GM19452 (cell line): ENCODE measurements around the gene DNAJC7.
"Not testable (repeated sequence)": the region's sequence is repeated elsewhere in the genome, so short reads cannot be mapped to it uniquely, and the experiment has no call there.

ENCODE experiments used
- ATAC-seq: cut with Tn5 transposase; IDR thresholded peaks from one replicate; pipeline ENCODE4 v1.9.1; 2021; ENCODE audit not compliant: unreplicated experiment

The DNAJC7 gene

DNA sequence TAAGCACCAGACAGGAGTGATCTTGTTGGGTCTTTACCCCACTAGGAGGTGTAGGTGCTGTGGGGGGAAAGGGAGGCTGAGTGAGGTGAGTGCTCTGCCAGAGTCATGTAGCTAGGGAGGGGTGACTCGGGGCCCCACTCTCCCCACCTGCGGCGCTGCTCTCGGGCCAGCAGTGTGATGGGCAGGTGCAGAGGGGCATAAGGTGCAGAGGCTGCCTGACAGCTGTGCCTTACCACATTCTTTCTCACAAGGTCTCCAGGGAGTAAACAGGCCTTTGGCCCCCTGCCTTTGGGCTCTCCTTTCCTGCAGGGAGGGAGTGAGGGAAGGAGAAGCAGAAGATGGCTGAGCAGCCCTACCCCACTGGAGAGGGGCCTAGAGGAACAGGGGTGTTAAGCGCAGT is 55.1 kb downstream of the DNAJC7 start:
- ATAC-seq = no peak

DNA sequence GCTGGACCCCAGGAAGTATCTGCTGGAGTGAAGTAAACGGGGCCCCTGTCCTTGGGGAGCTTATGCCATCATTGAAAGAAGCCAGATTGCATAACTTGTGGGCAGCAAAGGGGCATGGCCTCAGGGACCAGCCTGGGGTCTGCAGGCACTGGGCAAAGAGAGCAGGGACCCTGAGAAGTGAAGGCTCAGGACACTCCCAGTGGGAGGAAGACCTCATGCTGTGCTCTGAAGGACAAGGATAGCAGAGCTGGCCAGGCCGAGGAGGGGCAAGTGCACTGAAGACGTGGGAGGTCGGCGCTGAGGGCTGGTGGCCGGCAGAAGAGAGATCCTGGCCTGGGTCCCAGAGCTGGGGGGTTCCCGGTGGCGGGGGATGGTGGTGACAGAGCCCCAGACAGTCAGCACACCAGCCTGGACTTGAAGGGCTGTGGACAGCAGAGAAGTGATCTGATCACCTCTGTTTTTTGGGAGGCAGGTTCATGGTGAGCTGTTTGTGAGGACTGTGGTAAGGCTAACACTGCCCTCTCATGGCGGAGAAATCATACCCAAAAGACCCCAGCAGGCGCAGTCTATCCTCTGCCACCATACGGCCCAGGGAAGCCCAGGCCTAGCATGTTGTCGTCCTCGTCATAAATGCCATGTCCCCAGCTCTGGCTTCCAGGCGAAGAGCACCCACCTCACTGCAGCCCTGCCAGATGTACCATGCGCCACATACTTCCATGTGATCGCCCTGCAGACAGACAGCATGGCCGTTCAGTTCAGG is 57.7 kb downstream of the DNAJC7 start:
- ATAC-seq = no peak

DNA sequence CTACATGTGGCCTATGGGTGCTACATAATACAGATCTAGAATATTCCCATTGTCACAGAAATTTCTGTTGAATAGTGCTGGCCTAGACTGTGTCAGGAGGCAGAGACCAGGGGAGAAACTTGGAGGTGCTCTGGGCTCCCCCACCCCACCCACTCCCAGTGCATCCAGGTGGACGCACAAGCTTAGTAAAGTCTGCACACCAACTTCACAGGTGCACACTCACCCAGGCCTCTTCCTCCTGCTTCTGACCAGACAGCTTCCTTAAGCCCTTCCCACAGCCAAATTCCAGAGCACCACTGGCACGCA is 58.3 kb downstream of the DNAJC7 start:
- ATAC-seq = no peak

DNA sequence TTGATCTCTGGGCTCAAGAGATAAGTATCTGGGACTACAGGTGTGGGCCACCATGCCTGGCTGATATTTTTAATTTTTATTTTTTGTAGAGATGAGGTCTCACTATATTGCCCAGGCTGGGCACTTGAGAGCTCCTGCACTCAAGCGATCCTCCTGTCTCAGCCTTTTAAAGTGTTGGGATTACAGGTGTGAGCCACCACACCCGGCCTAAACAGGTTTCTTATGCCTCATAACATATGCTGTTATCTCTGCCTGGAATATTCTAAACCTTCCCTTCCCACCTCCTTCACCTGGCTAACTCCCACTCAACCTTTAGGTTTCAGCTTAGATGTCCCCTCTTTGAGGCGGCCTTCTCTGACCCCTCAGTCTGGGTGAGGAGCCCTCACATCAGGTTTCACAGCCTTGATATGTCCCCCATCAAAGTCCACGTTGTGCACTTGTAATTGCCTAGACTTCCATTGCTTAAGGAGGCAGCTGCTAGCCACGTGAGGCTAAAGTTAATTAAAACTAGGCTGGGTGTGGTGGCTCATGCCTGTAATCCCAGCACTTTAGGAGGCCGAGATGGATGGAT is 59.3 kb downstream of the DNAJC7 start:
- ATAC-seq = no peak

DNA sequence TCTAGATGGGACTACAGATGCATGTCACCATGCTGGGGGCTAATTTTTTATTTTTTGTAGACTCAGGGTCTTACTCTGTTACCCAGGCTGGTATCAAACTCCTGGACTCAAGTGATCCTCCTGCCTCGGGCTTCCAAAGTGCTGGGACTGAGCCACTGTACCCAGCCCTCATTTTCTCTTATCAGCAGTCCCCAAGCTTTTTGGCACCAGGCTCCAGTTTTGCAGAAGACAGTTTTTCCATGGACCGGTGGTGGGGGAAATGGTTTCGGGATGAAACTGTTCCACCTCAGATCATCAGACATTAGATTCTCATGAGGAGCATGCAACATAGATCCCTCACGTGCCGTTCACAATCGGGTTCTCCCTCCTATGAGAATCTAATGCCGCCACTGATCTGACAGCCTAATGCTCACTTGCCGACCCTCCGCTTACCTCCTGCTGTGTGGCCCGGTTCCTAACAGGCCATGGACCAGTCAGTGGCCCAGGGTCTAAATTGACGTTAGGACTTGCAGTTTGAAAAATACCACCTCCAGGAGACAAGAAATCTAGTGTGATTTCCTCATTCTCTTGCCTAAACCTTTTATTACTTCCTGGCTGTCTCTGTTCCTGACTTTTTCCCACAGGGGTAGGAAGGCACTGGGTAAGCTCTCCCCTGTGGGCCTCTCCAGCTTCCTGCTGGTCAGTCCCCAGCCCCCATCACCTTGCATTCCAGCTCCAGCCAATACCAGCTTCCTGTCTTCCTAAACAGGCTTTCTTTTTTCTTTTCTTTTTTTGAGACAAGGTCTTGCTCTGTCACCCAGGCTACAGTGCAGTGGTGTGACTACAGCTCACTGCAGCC is 60.0 kb downstream of the DNAJC7 start:
- ATAC-seq = no peak

DNA sequence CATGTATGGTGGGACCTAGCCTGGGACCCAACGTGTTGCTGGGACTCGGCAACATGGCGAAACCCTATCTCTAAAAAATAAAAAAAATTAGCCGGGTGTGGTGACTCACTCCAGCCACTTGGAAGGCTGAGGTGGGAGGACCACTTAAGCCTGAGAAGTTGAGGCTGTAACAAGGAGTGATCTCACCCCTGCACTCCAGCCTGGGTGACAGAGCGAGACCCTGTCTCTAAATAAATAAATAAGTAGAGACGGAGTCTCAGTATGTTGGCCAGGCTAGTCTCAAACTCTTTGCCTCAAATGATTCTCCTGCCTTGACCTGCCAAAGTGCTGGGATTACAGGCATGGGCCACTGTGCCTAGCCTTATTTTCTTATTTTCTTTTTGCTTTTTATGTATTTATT is 60.7 kb downstream of the DNAJC7 start:
- ATAC-seq = no peak

DNA sequence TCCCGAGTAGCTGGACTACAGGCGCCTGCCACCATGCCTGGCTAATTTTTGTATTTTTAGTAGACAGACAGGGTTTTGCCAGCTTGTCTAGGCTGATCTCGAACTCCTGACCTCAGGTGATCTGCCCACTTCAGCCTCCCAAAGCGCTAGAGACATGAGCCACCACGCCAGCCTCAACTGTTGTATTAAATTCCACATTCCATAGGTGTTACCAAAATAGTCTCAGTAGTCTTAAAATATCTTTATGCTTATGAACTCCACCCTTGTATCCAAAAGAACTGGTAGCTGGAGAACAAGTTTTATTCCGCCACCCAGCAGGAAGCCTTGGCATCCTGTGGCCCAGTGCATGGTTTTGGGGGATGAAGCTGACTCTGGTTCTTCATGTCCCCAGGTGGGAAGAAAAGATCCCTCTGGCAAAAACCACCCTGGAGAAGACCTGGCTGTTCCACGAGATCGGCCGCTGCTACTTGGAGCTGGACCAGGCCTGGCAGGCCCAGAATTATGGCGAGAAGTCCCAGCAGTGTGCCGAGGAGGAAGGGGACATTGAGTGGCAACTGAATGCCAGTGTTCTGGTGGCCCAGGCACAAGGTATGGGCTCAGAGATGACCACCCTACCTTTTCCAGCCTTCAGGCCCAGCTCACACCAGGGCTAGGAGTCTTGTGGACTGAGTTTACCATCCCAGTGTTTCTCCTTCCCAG is 68.3 kb downstream of the DNAJC7 start:
- no peak for ATAC-seq

DNA sequence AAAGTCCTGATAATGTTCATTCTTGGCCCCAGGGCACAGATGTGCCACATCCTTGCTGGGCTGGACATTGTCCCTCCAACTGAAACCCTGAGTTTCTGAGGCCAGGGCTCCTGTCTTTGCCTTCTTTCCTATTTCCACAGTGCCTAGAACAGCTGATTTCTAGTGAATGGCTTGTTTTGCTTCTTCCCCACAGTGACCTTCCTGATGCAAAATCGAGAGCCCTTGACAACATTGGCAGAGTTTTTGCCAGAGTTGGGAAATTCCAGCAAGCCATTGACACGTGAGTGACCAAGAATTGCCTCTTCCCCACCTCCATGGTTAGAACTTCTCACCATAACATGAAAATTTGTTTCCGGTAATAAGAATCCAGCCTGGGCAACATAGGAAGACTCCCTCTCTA is 72.3 kb downstream of the DNAJC7 start:
- no peak for ATAC-seq

DNA sequence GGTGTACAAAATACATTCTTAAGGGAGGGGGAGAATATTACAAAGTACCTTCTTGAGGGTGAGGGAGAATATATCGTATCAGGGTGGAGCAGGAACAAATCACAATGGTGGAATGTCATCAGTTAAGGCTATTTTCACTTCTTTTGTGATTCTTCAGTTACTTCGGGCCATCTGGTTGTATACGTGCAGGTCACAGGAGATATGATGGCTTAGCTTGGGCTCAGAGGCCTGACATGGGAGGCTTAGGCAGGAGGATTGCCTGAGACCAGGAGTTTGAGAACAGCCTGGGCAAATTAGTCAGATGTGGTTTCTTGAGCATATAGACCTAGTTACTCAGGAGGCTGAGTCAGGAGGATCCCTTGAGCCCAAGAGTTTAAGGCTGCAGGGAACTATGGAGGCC is 73.7 kb downstream of the DNAJC7 start:
- ATAC-seq = no peak

DNA sequence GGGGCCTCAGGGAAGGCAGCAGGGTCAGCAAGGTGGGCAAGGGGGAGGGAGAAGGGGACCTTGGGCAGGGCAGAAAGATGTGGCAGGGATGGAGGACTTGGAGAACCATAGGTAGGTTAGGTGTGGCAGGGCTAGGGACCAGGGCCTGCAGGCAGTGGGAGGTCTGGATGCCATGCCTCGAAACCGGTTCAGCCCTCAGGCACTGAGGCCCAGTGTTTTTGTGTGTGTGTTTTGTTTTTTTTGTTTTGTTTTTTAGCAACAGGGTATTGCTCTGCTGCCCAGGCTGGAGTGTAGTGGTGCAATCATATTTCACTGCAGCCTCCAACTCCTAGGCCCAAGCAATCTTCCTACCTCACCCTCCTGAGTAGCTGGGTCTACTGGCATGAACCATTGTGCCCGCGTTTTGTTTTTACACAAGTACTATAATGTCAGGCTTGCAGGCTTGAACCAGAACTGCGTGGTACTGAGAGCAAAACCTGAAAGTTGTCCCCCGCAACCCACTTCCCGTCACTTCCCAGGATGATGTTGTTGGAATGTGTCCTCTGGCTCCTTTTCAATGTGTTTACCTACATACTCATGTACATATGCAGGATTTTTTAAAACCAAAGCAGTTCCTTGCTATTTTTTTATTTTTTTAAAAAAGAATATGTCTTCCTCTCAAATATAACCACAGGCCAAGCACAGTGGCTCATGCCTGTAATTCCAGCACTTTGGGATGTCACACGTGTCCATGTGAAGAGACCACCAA is 74.4 kb downstream of the DNAJC7 start:
- no peak for ATAC-seq

DNA sequence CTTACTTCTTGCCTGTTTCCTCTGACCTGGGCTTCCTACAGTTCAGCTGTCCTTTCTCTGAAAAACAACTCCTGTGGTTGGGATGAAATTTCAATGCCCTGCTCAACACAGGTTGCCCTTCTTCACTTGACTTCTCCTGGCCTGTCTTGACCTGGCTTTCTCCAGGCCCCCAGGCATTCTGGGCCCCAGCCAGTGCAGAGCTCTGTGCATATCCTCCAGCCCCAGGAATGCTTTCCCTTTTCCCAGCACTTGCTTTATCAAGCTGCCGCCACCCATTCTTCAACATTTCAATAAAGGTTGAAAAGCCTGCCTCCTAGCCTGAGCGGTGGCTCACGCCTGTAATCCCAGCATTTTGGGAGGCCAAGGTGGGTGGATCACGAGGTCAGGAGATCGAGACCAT is 76.1 kb downstream of the DNAJC7 start:
- no peak for ATAC-seq

DNA sequence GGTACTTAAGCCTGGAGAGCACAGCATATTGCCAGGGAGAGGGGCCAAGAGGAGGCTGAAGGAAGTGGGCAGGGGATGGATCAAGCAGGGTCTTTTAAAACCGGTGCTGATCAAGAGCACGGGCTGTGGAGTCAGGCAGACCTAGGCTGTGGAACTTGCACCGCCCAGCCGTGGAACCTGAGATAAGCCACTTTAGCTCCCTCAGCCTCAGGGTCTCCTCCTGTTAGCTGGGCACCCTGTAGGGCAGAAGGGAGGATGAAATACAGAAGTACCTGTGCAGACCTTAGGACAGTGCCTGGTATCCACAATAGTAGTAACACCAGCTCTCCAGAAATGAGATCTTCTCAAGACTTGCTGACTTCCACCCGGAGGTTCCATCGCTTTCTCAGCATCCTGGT is 77.5 kb downstream of the DNAJC7 start:
- ATAC-seq = no peak

DNA sequence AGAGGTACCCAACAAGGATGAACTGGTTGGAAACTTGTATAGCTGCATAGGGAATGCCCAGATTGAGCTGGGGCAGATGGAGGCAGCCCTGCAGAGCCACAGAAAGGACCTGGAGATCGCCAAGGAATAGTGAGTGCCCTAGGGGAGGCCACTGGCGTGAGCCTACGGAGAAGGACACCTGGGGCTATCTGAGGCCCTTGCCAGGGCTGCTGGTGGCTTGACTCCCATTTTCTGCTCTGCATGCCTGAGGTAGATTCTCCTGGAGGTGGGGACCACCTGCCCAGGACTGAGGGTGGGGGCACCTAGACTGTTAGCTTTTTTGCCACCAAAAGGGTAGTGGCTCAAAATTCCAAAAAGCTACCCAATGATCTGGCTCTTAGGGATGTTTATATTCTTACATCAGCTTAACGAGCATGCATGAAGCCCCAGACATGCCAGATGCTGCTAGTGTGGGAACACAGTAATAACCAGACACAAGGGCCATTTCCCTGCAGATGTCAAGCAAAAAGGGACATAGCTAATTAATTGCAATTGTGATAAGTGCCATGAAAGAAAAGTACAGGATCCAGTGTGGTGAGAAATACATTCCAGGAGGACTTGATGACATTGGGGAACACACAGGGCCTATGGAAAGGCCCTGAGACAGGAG is 78.1 kb downstream of the DNAJC7 start:
- no peak for ATAC-seq

DNA sequence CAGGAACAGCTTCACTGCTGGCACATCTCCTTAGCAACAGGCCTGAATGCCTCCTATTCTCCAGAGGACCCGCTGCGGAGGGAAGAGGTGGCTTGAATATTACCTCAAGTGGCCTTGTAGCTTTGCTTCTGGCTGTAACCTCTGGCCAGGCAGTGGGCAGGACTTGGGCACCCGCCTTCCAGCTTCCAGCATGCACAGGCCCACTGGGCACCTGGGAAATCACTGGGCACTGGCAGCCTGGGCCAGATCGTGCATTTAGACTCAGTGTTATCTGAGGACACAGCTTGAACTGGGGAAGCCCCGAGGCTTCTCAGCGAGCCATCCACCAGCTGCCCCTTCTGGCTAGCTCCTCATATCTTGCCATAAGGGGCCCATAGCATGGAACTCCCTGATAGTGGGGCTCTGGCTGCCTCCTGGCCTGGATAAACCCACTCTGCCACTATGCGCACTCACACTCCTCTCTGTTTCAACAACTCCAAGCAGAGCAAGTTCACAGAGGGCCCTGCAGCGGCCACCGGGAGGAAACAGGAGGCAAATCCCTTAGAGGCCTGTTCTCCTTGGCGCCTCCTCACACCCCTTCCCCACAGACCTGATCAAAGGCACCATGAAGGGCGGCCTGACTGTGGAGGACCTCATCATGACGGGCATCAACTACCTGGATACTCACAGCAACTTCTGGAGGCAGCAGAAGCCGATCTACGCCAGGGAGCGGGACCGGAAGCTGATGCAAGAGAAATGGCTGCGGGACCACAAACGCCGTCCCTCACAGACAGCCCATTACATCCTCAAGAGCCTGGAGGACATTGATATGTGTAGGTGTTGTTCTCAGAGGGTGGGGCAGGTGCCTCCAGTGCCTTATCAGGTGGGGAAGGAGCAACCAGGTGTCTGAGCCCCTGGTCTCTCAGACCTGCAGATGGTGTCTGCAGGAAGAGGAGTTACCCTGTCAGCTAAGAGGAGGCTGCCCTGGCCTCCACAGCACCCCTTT is 79.0 kb downstream of the DNAJC7 start:
- ATAC-seq = no peak

DNA sequence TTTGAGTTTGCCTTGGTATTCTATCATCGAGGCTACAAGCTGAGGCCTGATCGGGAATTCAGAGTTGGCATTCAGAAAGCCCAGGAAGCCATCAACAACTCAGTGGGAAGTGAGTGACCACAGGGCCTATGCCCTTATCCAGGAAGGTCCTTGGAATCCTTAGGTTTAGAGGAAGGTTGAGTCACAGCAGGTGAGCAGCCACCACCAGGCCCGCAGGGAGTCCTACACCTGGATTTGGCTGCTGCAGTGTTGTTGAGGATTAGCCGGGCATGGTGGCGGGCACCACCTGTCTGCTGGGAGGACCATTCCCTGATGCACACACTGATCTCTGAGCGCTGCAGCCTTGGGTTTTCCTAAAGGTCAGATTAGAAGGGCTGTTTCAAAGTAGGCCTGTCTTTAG is 81.6 kb downstream of the DNAJC7 start:
- no peak for ATAC-seq

DNA sequence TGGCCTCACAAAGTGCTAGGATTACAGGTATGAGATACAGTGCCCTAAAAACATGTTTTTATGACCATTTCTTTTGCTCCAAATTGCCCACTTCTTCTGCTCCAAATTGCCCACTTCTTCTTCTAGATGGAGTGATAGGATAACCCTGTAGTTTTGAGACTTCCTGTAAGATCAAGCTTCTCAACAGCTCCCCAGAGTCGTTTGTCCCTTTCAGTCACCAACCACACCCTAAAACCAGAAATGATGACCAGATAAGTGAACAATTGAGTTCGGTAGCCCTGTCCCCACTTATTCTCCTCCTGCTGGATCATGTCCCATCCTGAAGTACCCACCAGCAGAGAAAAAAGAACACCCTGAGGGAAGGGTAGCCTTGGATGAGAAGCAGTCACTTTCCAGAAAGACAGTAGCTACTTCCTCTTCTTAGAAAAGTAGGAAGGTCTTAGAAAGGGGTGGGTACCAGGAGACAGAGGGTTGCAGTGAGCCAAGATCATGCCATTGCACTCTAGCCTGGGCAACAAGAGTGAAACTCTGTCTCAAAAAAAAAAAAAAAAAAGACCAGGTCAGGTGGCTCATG is 84.3 kb downstream of the DNAJC7 start:
- ATAC-seq = no peak

DNA sequence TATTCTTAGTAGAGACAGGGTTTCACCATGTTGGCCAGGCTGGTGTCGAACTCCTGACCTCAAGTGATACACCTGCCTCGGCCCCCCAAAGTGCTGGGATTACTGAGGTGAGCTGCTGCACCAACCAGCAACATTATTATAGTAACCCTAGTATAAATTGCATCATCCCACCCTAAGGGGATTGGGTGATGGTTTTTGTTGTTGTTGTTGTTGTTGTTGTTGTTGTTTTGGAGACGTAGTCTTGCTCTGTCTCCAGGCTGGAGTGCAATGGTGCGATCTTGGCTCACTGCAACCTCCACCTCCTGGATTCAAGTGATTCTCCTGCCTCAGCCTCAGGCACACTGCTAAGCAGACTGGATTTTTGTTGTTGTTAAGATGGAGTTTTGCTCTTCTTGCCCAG is 85.5 kb downstream of the DNAJC7 start:
- not testable (repeated sequence) for ATAC-seq

DNA sequence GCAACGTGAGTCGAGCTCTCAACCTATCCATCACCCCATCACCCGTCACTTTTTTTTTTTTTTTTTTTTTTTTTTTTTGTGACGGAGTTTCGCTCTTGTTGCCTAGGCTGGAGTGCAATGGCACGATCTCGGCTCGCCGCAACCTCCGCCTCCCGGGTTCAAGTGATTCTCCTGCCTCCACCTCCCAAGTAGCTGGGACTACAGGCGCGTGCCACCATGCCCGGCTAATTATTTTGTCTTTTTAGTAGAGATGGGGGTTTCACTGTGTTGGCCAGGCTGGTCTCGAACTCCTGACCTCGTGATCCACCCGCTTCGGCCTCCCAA is 86.4 kb downstream of the DNAJC7 start:
- peak; percentile 34 for ATAC-seq
